B cell (primary cell): ENCODE data around the gene OR10G8. TPM values are rescaled to one million over a fixed set of nuclear protein-coding genes. Genes with fewer than 3 reads are reported as not detected.

ENCODE experiments used
- ATAC-seq: fragments of 200-7000 bp; cut with Tn5 transposase; one replicate; pipeline ENCODE4 v1.10.0; 2021; ENCODE audit warnings: low read depth, mild to moderate bottlenecking, moderate number of reproducible peaks, moderate library complexity
- CTCF ChIA-PET: fragments of 350-600 bp; sonication (Branson Sonifier 250); formaldehyde crosslinking; loops from one replicate; lab custom pipeline; 2021; ENCODE audit warnings: antibody characterized with exemption, inconsistent platforms; lab: Charles Lee
- POLR2A ChIA-PET: fragments of 350-600 bp; sonication (Branson Sonifier 250); formaldehyde crosslinking; loops from one replicate; lab custom pipeline; 2021; ENCODE audit warnings: antibody characterized with exemption; lab: Charles Lee
- DNase-seq: peaks from one replicate; pipeline ENCODE4 v3.0.0; 2013
- H2AFZ ChIP-seq: 2 replicates; pipeline ENCODE4 v1.6.1; 2012; ENCODE audit warnings: mild to moderate bottlenecking, low read depth, low read length; ENCODE audit not compliant: insufficient read depth, poor library complexity, severe bottlenecking
- H3K27ac ChIP-seq, 2 donors: 1 replicate in 1 of 2; 2 replicates in 1 of 2; pipeline ENCODE4 v1.5.1; 2012 to 2013; ENCODE audit warnings: low read length in 2 of 2, mild to moderate bottlenecking in 2 of 2, moderate library complexity in 1 of 2
- H3K27me3 ChIP-seq, 4 experiments: fragments of 200-600 bp in 1 of 4; sonication (generic) in 1 of 4; replicated peaks in 1 of 4; 1 replicate in 2 of 4; 2 replicates in 2 of 4; pipeline versions ENCODE4 v1.6.1 to v1.7.0; 2013 to 2016; ENCODE audit warnings: low read length in 3 of 4, mild to moderate bottlenecking in 2 of 4, mixed read lengths in 1 of 4, moderate library complexity in 1 of 4; ENCODE audit not compliant: insufficient read depth in 4 of 4, control insufficient read depth in 3 of 4; ENCODE audit errors: control extremely low read depth in 1 of 4
- H3K36me3 ChIP-seq, 2 experiments: replicated peaks in 1 of 2; 1 replicate in 1 of 2; 2 replicates in 1 of 2; pipeline versions ENCODE4 v1.6.1 to v1.7.1; 2013; ENCODE audit warnings: low read length in 1 of 2; ENCODE audit not compliant: insufficient read depth in 2 of 2, control insufficient read depth in 1 of 2; ENCODE audit errors: control extremely low read depth in 1 of 2, extremely low read depth in 1 of 2
- H3K4me1 ChIP-seq, 2 donors: fragments of 200-600 bp in 1 of 2; sonication (generic) in 1 of 2; 1 replicate in 1 of 2; 2 replicates in 1 of 2; pipeline versions ENCODE4 v1.5.1 to v1.6.1; 2013 to 2017; ENCODE audit warnings: low read length in 2 of 2; ENCODE audit not compliant: control insufficient read depth in 2 of 2, insufficient read depth in 2 of 2
- H3K4me2 ChIP-seq: replicated peaks from 2 replicates; pipeline ENCODE3; 2012; ENCODE audit warnings: mild to moderate bottlenecking, low read depth, low read length; ENCODE audit not compliant: poor library complexity, severe bottlenecking
- H3K4me3 ChIP-seq, 5 experiments: fragments of 200-600 bp in 1 of 5; sonication (generic) in 1 of 5; 1 replicate in 3 of 5; 2 replicates in 2 of 5; pipeline versions ENCODE4 v1.5.1 to v1.7.0; 2011 to 2016; ENCODE audit warnings: low read length in 4 of 5, mild to moderate bottlenecking in 4 of 5, low read depth in 2 of 5, control low read depth in 1 of 5, moderate library complexity in 1 of 5; ENCODE audit not compliant: insufficient read depth in 1 of 5; ENCODE audit errors: control extremely low read depth in 1 of 5, extremely low read depth in 1 of 5
- H3K79me2 ChIP-seq: fragments of 200-600 bp; sonication (generic); one replicate; pipeline ENCODE4 v1.6.0; 2016; ENCODE audit warnings: low read length; ENCODE audit not compliant: control insufficient read depth, insufficient read depth
- H3K9ac ChIP-seq: fragments of 200-600 bp; sonication (generic); 2 replicates; pipeline ENCODE4 v1.6.1; 2017; ENCODE audit warnings: mild to moderate bottlenecking, low read length, moderate library complexity
- H3K9me3 ChIP-seq, 3 donors: one replicate each; pipeline versions ENCODE4 v1.6.1 to v1.7.1; 2013; ENCODE audit warnings: low read length in 2 of 3; ENCODE audit not compliant: control insufficient read depth in 2 of 3, insufficient read depth in 1 of 3; ENCODE audit errors: control extremely low read depth in 1 of 3
- H4K20me1 ChIP-seq: 2 replicates; pipeline ENCODE4 v1.6.0; 2012; ENCODE audit warnings: mild to moderate bottlenecking, low read length; ENCODE audit not compliant: insufficient read depth, control insufficient read depth, poor library complexity, severe bottlenecking
- H3K27ac Mint-ChIP-seq: one replicate; pipeline ENCODE4 v1.8.0; 2021; ENCODE audit warnings: mixed read lengths
- H3K27me3 Mint-ChIP-seq: one replicate; pipeline ENCODE4 v1.8.0; 2021; ENCODE audit warnings: mixed read lengths
- H3K4me1 Mint-ChIP-seq: one replicate; pipeline ENCODE4 v1.8.0; 2021; ENCODE audit warnings: mixed read lengths
- H3K4me3 Mint-ChIP-seq: one replicate; pipeline ENCODE4 v1.8.0; 2021; ENCODE audit warnings: mixed read lengths
- H3K9me3 Mint-ChIP-seq: one replicate; pipeline ENCODE4 v1.8.0; 2022; ENCODE audit warnings: mixed read lengths; ENCODE audit not compliant: insufficient read depth
- CTCF ChIP-seq: fragments of 200-600 bp; IDR thresholded peaks from one replicate; pipeline ENCODE4 v1.8.0; 2022; ENCODE audit warnings: antibody characterized with exemption, mild to moderate bottlenecking
- EZH2 ChIP-seq: IDR thresholded peaks from 2 replicates; pipeline ENCODE4 v1.6.1; 2012; ENCODE audit warnings: borderline replicate concordance, low read depth, mild to moderate bottlenecking, moderate library complexity, low read length; ENCODE audit not compliant: insufficient read depth, poor library complexity, severe bottlenecking
- WGBS: methylation state at CpG from one replicate; pipeline ENCODE4 v1.1.5; 2013; ENCODE audit warnings: missing lambda C conversion rate; ENCODE audit not compliant: insufficient coverage; 5-methylcytosine and 5-hydroxymethylcytosine counted together
- intact Hi-C: fragments of 100-400 bp; cut with micrococcal nuclease; formaldehyde crosslinking; loops from one replicate; pipeline ENCODE4 v1.10.0; 2022
- polyA minus RNA-seq: library from RNA; depleted of rRNA, polyadenylated mRNA; stranded (reverse); fragments of >200 nt; gene quantifications from 2 replicates; pipeline ENCODE4 v1.2.3, GENCODE V29; 2012
- polyA plus RNA-seq: library from polyadenylated mRNA; depleted of rRNA; stranded (reverse); fragments of >200 nt; gene quantifications from 2 replicates; pipeline ENCODE4 v1.2.3, GENCODE V29; 2012
- total RNA-seq, 2 donors: library from RNA; stranded (reverse); fragments of 120-200 nt in 1 of 2; gene quantifications; 1 replicate in 1 of 2; 2 replicates in 1 of 2; pipeline versions ENCODE4 v1.2.3 to v1.2.4, GENCODE V29; 2013 to 2022

The OR10G8 gene, protein sequence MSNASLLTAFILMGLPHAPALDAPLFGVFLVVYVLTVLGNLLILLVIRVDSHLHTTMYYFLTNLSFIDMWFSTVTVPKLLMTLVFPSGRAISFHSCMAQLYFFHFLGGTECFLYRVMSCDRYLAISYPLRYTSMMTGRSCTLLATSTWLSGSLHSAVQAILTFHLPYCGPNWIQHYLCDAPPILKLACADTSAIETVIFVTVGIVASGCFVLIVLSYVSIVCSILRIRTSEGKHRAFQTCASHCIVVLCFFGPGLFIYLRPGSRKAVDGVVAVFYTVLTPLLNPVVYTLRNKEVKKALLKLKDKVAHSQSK
- total RNA-seq (not detected in 2 replicates), polyA plus RNA-seq (not detected in 2 replicates), polyA minus RNA-seq (not detected in 2 replicates)
- total RNA-seq (2013), result not detected

DNA sequence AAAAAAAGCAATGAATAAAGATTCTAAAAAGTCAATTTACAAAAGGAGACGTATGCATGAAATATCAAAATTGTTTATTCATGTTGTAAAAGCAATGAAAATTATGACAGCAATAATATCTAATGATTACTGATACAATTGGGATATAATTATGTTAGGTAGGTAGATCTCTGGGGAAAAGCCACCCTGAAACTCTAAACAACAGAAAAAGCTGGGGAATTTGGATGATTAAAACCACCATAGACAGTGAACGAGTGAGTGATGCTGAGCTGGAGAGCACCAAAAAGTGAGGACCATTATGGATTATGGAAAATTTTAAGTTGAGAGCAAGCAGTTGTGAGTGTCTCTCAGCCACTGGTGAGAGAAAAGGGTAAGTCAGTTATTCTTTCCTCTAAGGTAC, at the start of gene OR10G8:
Gene OR10G8, plus strand, starts transcription at position 301 of the 400 bp plus-strand sequence. CDS start 2,825 bp downstream, outside the sequence.
- Histone ChIP-seq H3K4me2 (no peak within 1 kb of the TSS), H3K9me3 (no peaks in the 10 kb centered on the region), H3K36me3 (no peaks in the 10 kb centered on the region), H3K9ac (no peak within 1 kb of the TSS), H3K4me1 (no peaks in the 10 kb centered on the region), H3K27me3 (no peaks in the 10 kb centered on the region), H2AFZ (no peak within 1 kb of the TSS), H3K27ac (no peak within 1 kb of the TSS), H3K4me3 (no peak within 1 kb of the TSS), H3K79me2 (no peaks in the 10 kb centered on the region), H4K20me1 (no peaks in the 10 kb centered on the region)
- Mint-ChIP-seq H3K4me1 (no peaks in the 10 kb centered on the region), H3K4me3 (no peak within 1 kb of the TSS), H3K27me3 (no peaks in the 10 kb centered on the region), H3K9me3 (no peaks in the 10 kb centered on the region), H3K27ac (no peak within 1 kb of the TSS)
- CTCF ChIA-PET, result no interaction called here
- WGBS, result no CpG with 5 or more reads among the region's 2 CpGs
- DNase-seq (no peak), ATAC-seq (no peak)
- TF ChIP-seq EZH2, result no peak
- TF ChIP-seq CTCF, result no peak
- intact Hi-C loops, result no loop called here
- POLR2A ChIA-PET, result no interaction called here

DNA sequence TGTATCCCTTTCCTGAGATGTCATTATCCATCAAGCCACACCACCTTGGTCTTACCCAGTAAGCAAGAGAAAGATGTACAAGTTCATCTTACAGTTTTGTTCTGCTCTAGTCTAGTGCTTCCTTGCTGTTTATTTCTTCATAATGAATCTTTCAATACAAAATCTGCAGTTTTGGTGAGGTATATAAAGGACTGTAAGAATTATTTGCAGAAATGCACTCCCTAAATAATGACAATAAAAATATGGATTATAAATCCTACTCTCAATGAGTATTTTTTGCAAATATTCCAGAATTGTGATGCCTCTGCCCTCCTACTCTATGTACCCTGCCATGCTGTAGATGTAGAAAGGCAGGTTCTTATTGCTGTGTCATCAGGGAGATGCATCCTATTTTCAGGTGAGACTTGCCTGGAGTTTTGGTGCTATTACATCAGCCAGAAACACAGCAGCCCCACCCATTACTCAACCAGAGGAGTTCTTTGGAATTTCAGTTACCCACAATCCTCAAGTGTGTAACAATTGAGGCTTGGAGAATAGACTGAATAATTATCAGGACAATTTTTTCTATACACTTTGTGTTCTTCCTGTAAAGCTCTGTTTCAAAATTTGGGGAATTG, 48.8 kb upstream of the OR10G8 start, which contains the start of gene OR10S1:
Gene OR10S1, minus strand, starts transcription at position 51 of the 617 bp plus-strand sequence. CDS start 117 bp downstream, outside the sequence.
- intact Hi-C loops, result no loop called here

More for the DNA sequence above, 48.8 kb upstream of the OR10G8 start, which contains the start of gene OR10S1:
- H3K79me2 ChIP-seq, result no peaks in the 10 kb centered on the region
- H3K9ac ChIP-seq, result no peak within 1 kb of the TSS
- TF ChIP-seq CTCF, result no peak
- no peak for TF ChIP-seq EZH2
- Mint-ChIP-seq H3K4me3 (no peak within 1 kb of the TSS), H3K9me3 (no peaks in the 10 kb centered on the region), H3K27ac (no peak within 1 kb of the TSS), H3K4me1 (no peaks in the 10 kb centered on the region), H3K27me3 (peaks cover 5% of the 10 kb centered on the region)
- no peaks in the 10 kb centered on the region for H3K36me3 ChIP-seq
- POLR2A ChIA-PET, result no interaction called here
- no peak within 1 kb of the TSS for H2AFZ ChIP-seq
- H4K20me1 ChIP-seq, result no peaks in the 10 kb centered on the region
- no peak within 1 kb of the TSS for H3K4me3 ChIP-seq
- CTCF ChIA-PET, result no interaction called here
- ATAC-seq, result no peak
- no peaks in the 10 kb centered on the region for H3K4me1 ChIP-seq
- no peak within 1 kb of the TSS for H3K4me2 ChIP-seq
- DNase-seq, result no peak
- H3K27me3 ChIP-seq, result no peaks in the 10 kb centered on the region
- no peak within 1 kb of the TSS for H3K27ac ChIP-seq
- H3K9me3 ChIP-seq, result peaks cover 0 to 11% (median 0%) of the 10 kb centered on the region in 3 donors
